IPS-11a (cell line): Measurements from ENCODE around the gene INSIG1.

ENCODE experiments used
- H3K4me3 ChIP-seq: one replicate; pipeline ENCODE4 v1.5.1; 2013; ENCODE audit warnings: low read depth, low read length, control low read depth

The INSIG1 gene

GRCh38 chr7:155297517-155298287, at the start of gene INSIG1:
Gene INSIG1 (plus strand): TSS chr7:155297878. CDS start chr7:155298286, 408 bp downstream.
- H3K4me3 ChIP-seq = peak within 1 kb of the TSS; percentile 64

- no peak overlapping the region for H3K4me3 ChIP-seq
These were observed 49.3 kb upstream of the INSIG1 start for GRCh38 chr7:155248366-155248756.

- no peak overlapping the region for H3K4me3 ChIP-seq
These were observed 45.8 kb upstream of the INSIG1 start for GRCh38 chr7:155251831-155252230.

- H3K4me3 ChIP-seq = no peak overlapping the region
These were observed 45.2 kb upstream of the INSIG1 start for GRCh38 chr7:155252444-155252887.

- no peak overlapping the region for H3K4me3 ChIP-seq
These were observed 44.7 kb upstream of the INSIG1 start for GRCh38 chr7:155252892-155253501.

- no peak overlapping the region for H3K4me3 ChIP-seq
These were observed 43.7 kb upstream of the INSIG1 start for GRCh38 chr7:155254018-155254417.

GRCh38 chr7:155255071-155255470, 42.6 kb upstream of the INSIG1 start:
- H3K4me3 ChIP-seq = no peak overlapping the region

GRCh38 chr7:155255621-155256020, 42.1 kb upstream of the INSIG1 start:
- H3K4me3 ChIP-seq = no peak overlapping the region

GRCh38 chr7:155256081-155256760, 41.5 kb upstream of the INSIG1 start:
- no peak overlapping the region for H3K4me3 ChIP-seq

- no peak overlapping the region for H3K4me3 ChIP-seq
These were observed 40.8 kb upstream of the INSIG1 start for GRCh38 chr7:155256761-155257481.

- no peak overlapping the region for H3K4me3 ChIP-seq
These were observed 40.0 kb upstream of the INSIG1 start for GRCh38 chr7:155257482-155258225.

- no peak overlapping the region for H3K4me3 ChIP-seq
These were observed 39.5 kb upstream of the INSIG1 start for GRCh38 chr7:155258226-155258560.

- no peak overlapping the region for H3K4me3 ChIP-seq
These were observed 37.7 kb upstream of the INSIG1 start for GRCh38 chr7:155259866-155260497.

- no peak overlapping the region for H3K4me3 ChIP-seq
These were observed 37.2 kb upstream of the INSIG1 start for GRCh38 chr7:155260498-155260872.

GRCh38 chr7:155261031-155261985, 36.4 kb upstream of the INSIG1 start:
- H3K4me3 ChIP-seq = no peak overlapping the region

GRCh38 chr7:155262031-155262430, 35.6 kb upstream of the INSIG1 start:
- no peak overlapping the region for H3K4me3 ChIP-seq

- no peak overlapping the region for H3K4me3 ChIP-seq
These were observed 34.6 kb upstream of the INSIG1 start for GRCh38 chr7:155263051-155263450.

- H3K4me3 ChIP-seq = no peak overlapping the region
These were observed 34.0 kb upstream of the INSIG1 start for GRCh38 chr7:155263581-155264143.

- no peak overlapping the region for H3K4me3 ChIP-seq
These were observed 32.5 kb upstream of the INSIG1 start for GRCh38 chr7:155265144-155265543.
